Measurements from ENCODE around the gene IFT43.
A peak's percentile ranks its signal among the peaks of the same experiment; 100 is the strongest.

IFT43 gene

GRCh38 chr14:76019676-76020075 is 34.1 kb downstream of the IFT43 start:
- DNase-seq, result no peak

GRCh38 chr14:76022991-76023390 is 37.4 kb downstream of the IFT43 start:
- no peak for DNase-seq

- no peak for DNase-seq
Observed at GRCh38 chr14:76023757-76024156, 38.2 kb downstream of the IFT43 start.

- DNase-seq, result no peak
Observed at GRCh38 chr14:76024211-76024907, 38.8 kb downstream of the IFT43 start.

GRCh38 chr14:76034566-76034965 is 49.0 kb downstream of the IFT43 start:
- no peak for DNase-seq

- no peak for DNase-seq
Observed at GRCh38 chr14:76040704-76041103, 55.1 kb downstream of the IFT43 start.

- no peak for DNase-seq
Observed at GRCh38 chr14:76045773-76046172, 60.2 kb downstream of the IFT43 start.

- no peak for DNase-seq
Observed at GRCh38 chr14:76050250-76050649, 64.7 kb downstream of the IFT43 start.

- DNase-seq, result peak; percentile 57
Observed at GRCh38 chr14:76050797-76051392, 65.3 kb downstream of the IFT43 start.

GRCh38 chr14:76051717-76052465 is 66.3 kb downstream of the IFT43 start:
- DNase-seq, result no peak

GRCh38 chr14:76053572-76054355 is 68.2 kb downstream of the IFT43 start:
- DNase-seq, result no peak

- DNase-seq, result no peak
Observed at GRCh38 chr14:76055330-76055729, 69.8 kb downstream of the IFT43 start.

GRCh38 chr14:76056128-76056527 is 70.6 kb downstream of the IFT43 start:
- no peak for DNase-seq

GRCh38 chr14:76057914-76058313 is 72.4 kb downstream of the IFT43 start:
- DNase-seq, result no peak

- no peak for DNase-seq
Observed at GRCh38 chr14:76063327-76063726, 77.8 kb downstream of the IFT43 start.

- DNase-seq, result no peak
Observed at GRCh38 chr14:76065519-76065918, 80.0 kb downstream of the IFT43 start.

- no peak for DNase-seq
Observed at GRCh38 chr14:76067536-76067935, 82.0 kb downstream of the IFT43 start.

GRCh38 chr14:76073717-76074116 is 88.2 kb downstream of the IFT43 start:
- DNase-seq, result no peak

- no peak for DNase-seq
Observed at GRCh38 chr14:76077340-76077739, 91.8 kb downstream of the IFT43 start.

GRCh38 chr14:76078501-76078900 is 92.9 kb downstream of the IFT43 start:
- DNase-seq, result no peak

GRCh38 chr14:76080025-76080424 is 94.5 kb downstream of the IFT43 start:
- DNase-seq, result no peak

- no peak for DNase-seq
Observed at GRCh38 chr14:76080471-76080870, 94.9 kb downstream of the IFT43 start.

GRCh38 chr14:76081642-76082041 is 96.1 kb downstream of the IFT43 start:
- no peak for DNase-seq

Measured in activated CD4-positive, alpha-beta T cell treated with anti-CD3 and anti-CD28 coated beads, Interleukin-2, amount 50 U/mL, for 16 hours (primary cell).